GM21717 (cell line): ENCODE measurements around the gene ACAD11.
A peak's percentile ranks its signal among the peaks of the same experiment; 100 is the strongest.
"Not testable (repeated sequence)": the region's sequence is repeated elsewhere in the genome, so short reads cannot be mapped to it uniquely, and the experiment has no call there.

Experiments
- ATAC-seq: cut with Tn5 transposase; IDR thresholded peaks from one replicate; pipeline ENCODE4 v1.9.1; 2021; ENCODE audit warnings: mild to moderate bottlenecking, moderate library complexity; ENCODE audit not compliant: unreplicated experiment

The ACAD11 gene

DNA sequence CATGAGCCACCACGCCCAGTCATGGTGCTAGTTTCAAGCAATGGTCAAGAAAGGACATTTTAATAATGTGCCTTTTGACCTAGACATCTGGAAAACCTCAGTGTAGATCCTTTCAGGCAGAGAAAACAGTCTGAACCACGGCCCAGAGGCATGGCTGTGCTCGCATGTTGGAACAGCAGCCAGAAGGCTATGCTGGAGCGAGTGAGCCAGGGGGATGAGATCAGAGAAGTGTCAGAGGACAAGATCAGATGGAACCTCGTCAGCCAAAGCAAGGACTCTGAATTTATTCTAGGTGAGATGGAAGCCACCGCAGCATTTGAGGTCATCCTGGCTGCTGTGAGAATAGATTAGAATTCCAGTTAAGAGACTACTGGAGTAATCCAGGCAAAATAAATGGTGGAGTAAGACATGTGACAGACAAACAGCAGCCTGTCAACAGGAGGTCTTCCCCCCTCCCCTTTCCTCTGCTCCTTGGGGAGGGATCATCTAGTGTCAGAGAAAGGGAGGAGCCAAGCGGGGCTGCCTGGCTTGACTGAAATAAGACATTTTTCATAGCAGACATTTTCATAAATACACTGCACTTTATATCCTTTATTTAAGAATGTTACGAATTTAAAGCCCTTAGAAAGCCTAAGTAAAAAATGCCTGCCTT, 103.0 kb downstream of the ACAD11 start:
- ATAC-seq = no peak

DNA sequence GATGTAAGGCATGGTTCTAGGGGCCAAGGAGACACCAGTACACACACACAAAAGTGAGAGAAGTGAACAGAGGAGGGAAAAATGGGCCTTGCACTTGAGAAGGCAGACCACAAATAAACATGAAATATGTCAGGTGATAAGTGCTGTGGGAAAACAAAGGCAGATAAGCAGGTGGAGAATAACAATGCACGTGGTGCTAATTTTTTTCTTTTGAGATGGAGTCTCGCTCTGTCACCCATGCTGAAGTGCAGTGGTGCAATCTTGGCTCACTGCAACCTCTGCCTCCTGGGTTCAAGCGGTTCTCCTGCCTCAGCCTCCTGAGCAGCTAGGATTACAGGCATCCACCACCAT, 103.6 kb downstream of the ACAD11 start:
- not testable (repeated sequence) for ATAC-seq

DNA sequence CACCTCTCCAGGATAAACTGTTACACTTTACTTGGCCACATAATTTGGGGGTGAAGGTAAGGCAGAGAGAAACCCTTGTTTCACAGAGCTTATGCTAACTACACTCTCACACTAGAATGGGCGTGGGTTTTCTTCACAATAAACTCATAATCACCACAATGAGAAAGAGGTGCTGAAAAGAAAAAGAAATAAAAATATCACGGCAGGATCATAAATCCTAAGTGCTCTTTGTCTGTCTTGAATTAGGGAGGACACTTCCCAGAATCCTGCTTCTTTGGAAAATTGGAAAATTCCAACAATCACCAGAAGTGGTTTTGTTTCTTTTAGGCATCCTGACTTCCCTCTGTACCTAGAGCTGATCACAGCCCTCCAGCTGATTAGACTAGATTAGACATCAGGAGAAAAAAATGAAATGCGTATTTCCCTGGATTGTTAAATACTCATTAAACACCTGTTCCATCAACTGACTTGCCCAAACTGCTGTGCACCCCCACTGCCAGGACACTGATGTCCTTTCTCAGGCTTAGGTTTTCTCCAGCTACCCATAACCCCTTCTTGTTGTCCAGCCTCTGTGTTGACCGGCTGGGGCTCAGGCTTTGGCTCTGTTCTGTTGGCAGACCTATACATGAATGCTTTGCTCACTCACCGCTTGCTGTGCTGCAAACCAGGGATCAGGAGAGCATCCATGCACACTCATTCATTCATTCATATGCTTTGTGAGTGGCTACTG, 104.1 kb downstream of the ACAD11 start:
- no peak for ATAC-seq

- no peak for ATAC-seq
Measured at GRCh38 chr3:132554437-132554836, 105.2 kb downstream of the ACAD11 start.

DNA sequence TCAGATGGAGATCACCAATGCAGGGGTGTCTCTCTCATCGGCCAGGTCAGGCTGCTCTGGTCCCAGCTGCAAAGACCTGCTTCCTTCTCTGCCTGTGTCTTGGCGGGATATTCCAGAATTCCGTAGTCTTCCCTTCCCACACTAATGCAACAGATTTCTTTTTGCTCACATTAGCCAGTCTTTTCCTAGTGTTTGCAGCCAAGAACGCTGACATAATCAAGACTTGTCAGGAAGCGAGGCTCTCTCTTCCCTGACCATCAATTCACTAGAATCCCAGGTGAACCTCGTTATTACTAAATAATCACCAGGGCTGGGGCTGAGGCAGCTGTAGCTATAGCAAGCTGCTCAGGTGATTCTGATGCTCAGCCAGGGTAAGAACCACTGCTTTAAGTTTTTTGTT, 105.8 kb downstream of the ACAD11 start:
- ATAC-seq = no peak

GRCh38 chr3:132550579-132551305, 108.9 kb downstream of the ACAD11 start:
- ATAC-seq = peak; percentile 11

GRCh38 chr3:132549890-132550578, 109.6 kb downstream of the ACAD11 start:
- ATAC-seq = peak; percentile 76

DNA sequence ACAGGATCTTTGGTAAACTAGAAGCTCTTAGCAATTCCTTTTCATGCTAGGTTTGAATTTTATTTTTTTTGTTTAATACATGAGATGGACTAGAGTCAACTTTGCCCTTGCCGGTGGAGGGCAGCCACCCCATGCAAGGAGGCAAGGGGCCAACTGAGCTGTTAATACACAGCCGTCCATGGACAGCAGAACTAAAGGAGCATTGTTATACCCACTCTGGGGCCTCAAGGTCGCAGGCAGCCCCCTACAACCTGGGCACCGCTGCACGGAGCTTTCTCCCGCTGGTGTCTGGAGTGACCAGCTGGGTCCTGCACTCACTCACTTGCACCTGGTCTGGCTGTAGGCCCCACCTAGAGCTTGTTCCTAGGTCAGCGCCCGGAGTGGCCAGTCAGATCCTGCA, 110.4 kb downstream of the ACAD11 start:
- ATAC-seq = no peak

DNA sequence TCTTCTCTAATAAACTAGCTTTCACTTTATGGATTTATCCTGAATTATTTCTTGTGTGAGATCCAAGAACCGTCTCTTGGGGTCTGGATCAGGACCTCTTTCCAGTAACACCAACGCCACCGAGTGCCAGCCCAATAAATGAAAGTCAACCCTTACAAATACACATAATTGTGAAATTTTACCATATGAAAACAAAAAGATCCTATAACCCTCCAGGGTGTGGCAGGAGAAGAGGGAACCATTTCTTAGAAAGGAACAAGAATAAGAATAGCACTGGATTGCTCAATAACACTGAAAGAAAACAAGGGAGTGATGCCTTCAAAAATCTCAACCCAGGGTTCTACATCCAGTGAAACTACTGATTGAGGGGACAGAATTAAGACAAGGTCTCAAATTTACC, 114.1 kb downstream of the ACAD11 start:
- no peak for ATAC-seq

GRCh38 chr3:132544130-132544529, 115.5 kb downstream of the ACAD11 start:
- no peak for ATAC-seq

- no peak for ATAC-seq
Measured at GRCh38 chr3:132543011-132543739, 116.4 kb downstream of the ACAD11 start.

DNA sequence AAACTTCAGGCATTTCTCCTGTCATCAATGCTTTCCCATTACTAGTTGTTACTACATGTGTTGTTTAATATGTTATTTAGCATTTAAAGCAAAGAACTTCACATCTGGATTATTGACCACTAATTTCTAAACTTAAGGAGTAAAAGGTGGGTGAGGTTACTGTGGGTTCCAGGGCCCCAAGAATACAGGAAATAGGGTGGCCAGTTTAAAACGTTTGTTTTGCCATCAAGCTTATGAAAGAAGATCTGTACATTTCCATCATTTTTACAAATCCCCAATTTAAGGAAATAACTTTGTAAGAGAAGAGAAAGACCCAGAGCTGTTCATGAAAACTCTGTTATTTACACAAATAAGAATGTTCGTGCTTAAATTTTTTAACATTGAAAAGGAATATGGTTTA, 117.0 kb downstream of the ACAD11 start:
- no peak for ATAC-seq

- no peak for ATAC-seq
Measured at GRCh38 chr3:132539681-132540080, 119.9 kb downstream of the ACAD11 start.

- ATAC-seq = no peak
Measured at GRCh38 chr3:132538072-132538471, 121.5 kb downstream of the ACAD11 start.

DNA sequence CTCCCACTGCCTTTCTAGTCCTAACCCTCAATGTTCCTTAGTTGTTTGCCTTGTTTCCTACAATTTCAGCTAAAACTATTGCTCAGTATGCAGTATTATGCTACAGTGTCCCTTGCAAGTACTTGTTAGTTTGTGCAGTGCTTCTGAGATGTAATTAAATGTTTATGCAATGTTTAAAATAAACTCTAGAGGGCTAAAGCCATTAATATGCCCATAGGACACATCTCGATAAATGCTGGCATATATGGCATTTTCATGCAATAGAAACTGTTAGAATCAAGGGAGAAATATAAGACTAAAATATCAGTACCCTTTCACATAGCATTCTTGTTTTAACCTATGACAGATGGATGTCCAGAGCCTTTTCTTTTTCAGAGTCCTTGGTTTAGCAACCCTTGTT, 122.3 kb downstream of the ACAD11 start:
- ATAC-seq = no peak

DNA sequence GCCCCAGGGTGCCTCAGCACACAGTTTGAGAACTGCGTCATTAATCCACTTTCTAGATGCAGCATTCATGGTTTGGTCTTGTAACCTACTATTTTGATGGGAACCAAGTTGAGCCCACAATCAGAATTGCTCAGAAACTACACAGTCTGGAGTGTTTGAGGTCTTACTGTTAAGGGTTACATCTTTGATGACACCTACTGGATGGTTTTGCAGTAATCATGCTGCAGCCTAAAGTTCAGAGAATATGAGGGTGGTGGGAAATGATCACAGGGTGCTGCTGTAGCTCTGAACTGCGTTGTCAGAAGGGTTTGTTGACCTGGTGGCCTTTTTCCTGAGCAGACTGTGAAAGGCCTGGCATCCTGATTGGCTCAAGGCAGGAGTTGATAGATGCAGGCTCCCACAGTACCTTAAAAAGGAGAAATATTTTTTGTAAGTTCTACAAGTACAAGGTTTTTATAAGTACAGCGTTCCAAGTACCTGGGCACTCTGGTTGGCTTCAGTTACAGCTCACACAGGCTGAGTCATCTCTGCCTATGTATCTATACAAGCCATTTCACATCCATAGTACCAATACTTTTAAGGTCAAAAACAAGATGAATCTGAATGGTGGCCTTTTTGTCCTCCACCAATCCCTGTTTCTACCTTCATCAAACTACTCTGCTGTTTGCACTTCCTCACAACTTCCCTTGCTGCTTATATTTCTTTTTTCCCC, 123.0 kb downstream of the ACAD11 start:
- ATAC-seq = no peak

- no peak for ATAC-seq
Measured at GRCh38 chr3:132535575-132536441, 123.8 kb downstream of the ACAD11 start.

DNA sequence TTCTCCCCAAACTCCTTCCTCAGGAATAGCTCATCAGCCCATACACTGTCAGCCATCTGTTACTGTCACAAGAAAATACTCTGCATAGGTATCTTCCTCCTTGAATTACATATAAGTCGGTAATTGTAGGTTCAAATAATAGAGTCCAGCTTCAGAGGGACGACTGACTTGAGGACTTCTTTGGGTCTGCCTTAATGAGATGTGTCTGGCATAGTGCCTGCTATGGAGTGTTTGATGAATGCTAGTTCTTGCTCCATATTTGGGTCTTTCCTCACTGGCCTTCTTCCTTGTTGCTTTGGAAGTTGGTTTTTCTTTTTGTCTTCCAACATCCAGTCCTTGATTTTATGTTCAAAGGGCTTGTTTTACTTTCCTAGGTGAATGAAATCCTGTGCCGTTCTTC, 129.0 kb downstream of the ACAD11 start:
- ATAC-seq = no peak

- peak; percentile 83 for ATAC-seq
Measured at GRCh38 chr3:132522353-132522752, 137.3 kb downstream of the ACAD11 start.
